AG04449 (cell line): Measurements from ENCODE around the gene GJD3.

Source experiments
- CTCF ChIA-PET: fragments of 350-600 bp; formaldehyde crosslinking; extraction: SDS; loops from one replicate; lab custom pipeline; 2021; ENCODE audit warnings: antibody characterized with exemption; lab: Yijun Ruan, JAX
- POLR2A ChIA-PET: fragments of 400-600, 350-600 bp; formaldehyde crosslinking; extraction: SDS; loops from one replicate; lab custom pipeline; 2020; ENCODE audit warnings: antibody characterized with exemption, inconsistent platforms; lab: Yijun Ruan, JAX
- DNase-seq: peaks from one replicate; pipeline ENCODE4 v3.0.0-alpha.2; 2010; ENCODE audit warnings: low read depth, low spot score
- H3K4me3 ChIP-seq: 2 replicates; pipeline ENCODE4 v1.5.1; 2011; ENCODE audit warnings: low read depth, mild to moderate bottlenecking, control low read depth, low read length
- TF ChIP-seq, protein P1 (sequence below): IDR thresholded peaks from one replicate; pipeline ENCODE4 v1.5.1; 2011; ENCODE audit warnings: mild to moderate bottlenecking, moderate library complexity, low read length, control low read depth, inconsistent platforms; ENCODE audit not compliant: insufficient read depth; ENCODE audit errors: missing control alignments

Gene GJD3

DNA sequence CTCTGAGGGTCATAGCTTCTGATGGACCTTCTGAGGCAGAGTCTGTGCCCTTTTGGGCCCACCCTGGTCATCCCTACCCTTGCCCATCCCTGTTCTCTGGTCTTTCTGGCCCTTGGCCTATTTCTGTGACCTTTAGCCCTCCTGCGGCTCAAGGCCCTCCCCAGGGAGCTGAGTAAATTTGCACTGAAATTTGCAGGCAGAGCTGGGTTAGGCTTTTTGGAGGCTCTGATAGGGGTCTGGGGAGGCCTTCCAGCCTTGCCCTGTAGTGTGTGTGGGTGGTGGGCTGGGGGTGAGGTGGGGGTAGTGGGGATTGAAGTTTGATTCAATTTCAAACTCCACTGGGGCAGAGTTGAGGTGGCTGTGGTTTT, 37.7 kb downstream of the GJD3 start:
- TF ChIP-seq, protein P1, sequence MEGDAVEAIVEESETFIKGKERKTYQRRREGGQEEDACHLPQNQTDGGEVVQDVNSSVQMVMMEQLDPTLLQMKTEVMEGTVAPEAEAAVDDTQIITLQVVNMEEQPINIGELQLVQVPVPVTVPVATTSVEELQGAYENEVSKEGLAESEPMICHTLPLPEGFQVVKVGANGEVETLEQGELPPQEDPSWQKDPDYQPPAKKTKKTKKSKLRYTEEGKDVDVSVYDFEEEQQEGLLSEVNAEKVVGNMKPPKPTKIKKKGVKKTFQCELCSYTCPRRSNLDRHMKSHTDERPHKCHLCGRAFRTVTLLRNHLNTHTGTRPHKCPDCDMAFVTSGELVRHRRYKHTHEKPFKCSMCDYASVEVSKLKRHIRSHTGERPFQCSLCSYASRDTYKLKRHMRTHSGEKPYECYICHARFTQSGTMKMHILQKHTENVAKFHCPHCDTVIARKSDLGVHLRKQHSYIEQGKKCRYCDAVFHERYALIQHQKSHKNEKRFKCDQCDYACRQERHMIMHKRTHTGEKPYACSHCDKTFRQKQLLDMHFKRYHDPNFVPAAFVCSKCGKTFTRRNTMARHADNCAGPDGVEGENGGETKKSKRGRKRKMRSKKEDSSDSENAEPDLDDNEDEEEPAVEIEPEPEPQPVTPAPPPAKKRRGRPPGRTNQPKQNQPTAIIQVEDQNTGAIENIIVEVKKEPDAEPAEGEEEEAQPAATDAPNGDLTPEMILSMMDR, result no peak
- H3K4me3 ChIP-seq, result no peak overlapping the region
- ChIA-PET POLR2A (no interaction called here), CTCF (interaction anchor here (1.1 to 2.5 kb wide), 3 partner anchors 10 to 73 kb away, joined by 3 to 11 read pairs (median 3); no protein-coding TSS in a partner anchor)
- DNase-seq, result no peak

DNA sequence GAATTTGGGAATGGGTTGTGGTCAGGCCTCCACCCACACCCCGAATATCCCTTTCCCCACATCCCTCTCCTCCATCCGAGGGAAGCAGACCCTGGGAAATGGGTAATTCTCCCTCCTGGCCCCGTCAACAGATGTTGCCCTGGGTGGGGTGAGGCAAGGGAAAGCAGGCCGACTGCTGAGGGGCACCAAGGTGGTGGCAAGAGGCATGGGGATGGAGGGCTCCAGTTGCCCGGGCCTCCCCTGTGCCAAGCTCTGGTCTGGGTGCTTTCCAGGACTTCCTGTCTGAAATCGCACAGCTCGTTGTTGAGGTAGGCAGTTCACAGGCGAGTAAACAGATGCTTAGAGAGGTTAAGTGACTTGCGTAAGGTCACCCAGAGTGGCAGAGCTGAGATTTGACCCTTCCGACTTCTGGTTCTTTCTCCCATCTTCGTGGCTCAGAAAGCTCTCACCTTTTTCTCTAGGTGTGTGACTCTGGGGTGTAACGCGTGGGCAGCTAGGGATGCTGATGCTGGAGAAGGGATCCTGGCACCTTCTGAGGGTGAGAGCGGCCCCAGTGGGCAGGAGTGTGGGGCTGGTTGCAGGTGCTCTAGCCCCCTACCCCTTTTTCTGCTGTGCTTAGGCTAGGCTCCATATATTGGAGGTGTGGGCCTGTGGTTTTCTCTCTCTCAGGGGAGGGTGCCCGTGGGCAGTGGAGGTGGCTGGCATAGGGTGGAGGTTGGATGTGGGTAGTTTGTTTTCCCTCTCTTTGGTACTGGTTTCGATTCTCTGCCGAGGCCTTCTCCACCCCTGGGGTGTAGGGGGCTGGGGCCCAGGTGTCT, 38.3 kb downstream of the GJD3 start:
- TF ChIP-seq, protein P1, result no peak
- ChIA-PET CTCF (interaction anchor here (0.9 to 2.5 kb wide), 5 partner anchors 9 to 58 kb away, joined by 3 to 11 read pairs (median 5); no protein-coding TSS in a partner anchor), POLR2A (no interaction called here)
- H3K4me3 ChIP-seq, result no peak overlapping the region
- DNase-seq, result no peak

DNA sequence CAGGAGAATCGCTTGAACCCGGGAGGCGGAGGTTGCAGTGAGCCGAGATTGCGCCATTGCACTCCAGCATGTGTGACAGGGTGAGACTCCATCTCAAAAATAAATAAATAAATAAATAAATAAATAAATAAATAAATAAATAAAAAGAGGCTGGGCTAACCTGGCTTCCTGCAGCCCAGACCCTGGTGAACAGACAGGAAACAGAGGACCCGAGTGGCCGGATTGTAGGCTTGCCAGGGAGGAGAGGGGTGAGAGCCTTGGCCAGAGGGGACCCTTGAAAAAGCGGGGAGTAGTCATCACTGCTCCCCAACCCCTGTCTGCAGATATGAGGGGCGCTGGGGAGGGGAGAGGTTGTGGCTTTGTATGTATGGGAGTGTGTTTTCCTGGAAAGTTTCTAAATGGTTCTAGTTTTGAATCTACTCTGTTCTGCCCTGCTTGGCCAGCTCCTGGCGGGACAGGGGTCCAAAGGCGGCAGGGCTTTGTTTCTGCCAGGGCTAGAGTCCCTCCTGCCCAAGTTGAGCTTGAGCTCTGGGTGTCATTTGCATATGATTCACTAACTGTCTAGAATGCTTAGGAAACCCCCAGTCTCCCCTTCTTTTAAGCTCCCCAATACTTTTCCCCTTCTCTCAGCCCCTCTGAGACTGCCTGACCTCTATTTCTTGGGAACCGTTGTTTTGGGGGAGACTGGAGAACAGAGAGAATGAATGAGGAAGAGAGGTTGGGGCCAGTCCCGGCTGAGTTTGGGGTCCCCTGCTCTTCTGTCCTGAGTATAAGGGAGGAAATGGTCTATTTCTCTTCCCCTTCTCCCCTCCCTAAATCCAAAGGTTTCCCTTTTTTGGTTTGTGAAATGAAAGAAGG, 39.2 kb downstream of the GJD3 start:
- POLR2A ChIA-PET, result no interaction called here
- TF ChIP-seq, protein P1, result no peak
- CTCF ChIA-PET, result interaction anchor here (0.9 to 1.4 kb wide), 5 partner anchors 10 to 57 kb away, joined by 3 to 5 read pairs (median 4); no protein-coding TSS in a partner anchor
- no peak for DNase-seq
- no peak overlapping the region for H3K4me3 ChIP-seq

- ChIA-PET POLR2A (interaction anchor here (1.0 to 1.1 kb wide), 2 partner anchors 13 to 17 kb away, joined by 3 to 4 read pairs; no protein-coding TSS in a partner anchor), CTCF (interaction anchor here (1.0 to 1.5 kb wide), 6 partner anchors 17 to 105 kb away, joined by 3 to 4 read pairs (median 3); no protein-coding TSS in a partner anchor)
- no peak for DNase-seq
- peak overlapping the region; percentile 20 for H3K4me3 ChIP-seq
- TF ChIP-seq, protein P1, result no peak
Measured at GRCh38 chr17:40323391-40324381, 40.9 kb downstream of the GJD3 start.

DNA sequence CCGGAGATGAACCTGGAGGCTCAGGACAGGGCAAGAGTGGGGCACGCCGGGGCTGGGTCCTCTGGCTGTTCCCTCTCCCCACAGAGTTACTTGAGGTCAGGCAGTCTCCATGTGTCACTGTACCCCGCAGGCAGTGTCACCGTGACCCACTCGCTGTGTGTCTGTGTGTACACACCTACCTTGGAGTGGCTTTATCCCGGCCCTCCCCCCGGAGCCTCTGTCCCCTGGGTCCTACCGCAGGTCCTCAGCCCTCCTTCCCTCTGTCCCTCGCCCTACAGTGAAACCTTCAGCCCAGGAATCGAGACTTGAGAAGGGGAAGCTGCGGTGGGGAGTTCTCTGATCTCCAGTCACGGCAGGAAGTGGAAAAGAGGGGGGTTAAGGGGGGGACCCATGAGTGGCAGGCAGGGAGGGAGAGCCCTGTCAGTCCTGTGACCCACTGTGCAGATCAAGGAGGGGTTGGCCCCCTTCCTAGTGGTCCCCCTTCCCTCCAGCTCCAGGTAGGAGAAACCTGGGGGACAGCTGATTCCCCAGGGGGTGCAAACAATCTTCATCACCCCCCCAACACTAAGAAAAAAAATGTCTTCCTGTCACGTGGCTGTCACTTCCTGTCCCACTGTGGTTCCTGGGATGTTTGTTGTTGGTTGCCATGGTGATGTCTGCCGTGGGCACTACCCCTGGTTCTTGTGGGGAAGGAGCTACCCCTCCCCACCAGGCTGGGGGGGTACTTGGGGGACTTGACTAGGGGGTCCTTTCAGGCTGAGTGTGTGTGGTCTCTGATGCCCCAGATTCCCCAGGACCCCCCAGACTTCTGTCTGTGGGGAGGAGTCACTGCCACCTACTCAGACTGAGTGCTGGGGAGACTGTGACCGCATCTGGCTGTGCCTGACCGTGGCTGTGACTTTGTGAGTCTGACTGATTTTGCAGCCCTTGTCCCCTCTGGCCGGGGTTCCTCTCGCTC, 41.9 kb downstream of the GJD3 start:
- CTCF ChIA-PET, result interaction anchor here (0.5 to 3.8 kb wide), 6 partner anchors 16 to 104 kb away, joined by 3 to 22 read pairs (median 3); no protein-coding TSS in a partner anchor
- no peak for DNase-seq
- H3K4me3 ChIP-seq, result peak overlapping the region; percentile 92
- POLR2A ChIA-PET, result interaction anchor here (0.7 to 1.0 kb wide), 2 partner anchors 11 to 204 kb away, joined by 3 read pairs; no protein-coding TSS in a partner anchor
- TF ChIP-seq, protein P1, result no peak
